Ammon's horn (tissue), 1 donor: ENCODE data around the gene MOCS1.
A peak's percentile ranks its signal among the peaks of the same experiment; 100 is the strongest.

Source experiments
- DNase-seq: peaks from one replicate; pipeline ENCODE4 v3.0.0-alpha.2; 2016; ENCODE audit warnings: low spot score

Gene MOCS1

DNA sequence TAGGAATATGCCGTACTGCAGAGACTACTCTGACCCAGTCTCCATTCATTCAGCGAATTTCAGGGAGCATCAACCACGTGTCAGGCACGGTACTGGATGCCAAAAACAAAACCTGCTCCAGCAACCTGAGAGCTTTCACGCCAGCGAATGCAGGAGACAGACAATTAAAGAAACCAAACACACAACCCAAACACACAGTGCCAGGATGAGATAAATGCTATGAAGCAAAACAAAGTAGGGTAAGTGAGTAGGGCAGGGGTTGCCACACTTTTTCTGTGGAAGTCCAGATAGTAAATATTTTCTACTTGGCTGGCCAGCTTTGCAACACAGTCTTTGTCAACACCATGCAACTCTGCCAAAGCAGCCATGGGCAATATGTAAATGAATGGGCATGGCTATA, 10.0 kb downstream of the MOCS1 start:
- DNase-seq, result no peak

DNA sequence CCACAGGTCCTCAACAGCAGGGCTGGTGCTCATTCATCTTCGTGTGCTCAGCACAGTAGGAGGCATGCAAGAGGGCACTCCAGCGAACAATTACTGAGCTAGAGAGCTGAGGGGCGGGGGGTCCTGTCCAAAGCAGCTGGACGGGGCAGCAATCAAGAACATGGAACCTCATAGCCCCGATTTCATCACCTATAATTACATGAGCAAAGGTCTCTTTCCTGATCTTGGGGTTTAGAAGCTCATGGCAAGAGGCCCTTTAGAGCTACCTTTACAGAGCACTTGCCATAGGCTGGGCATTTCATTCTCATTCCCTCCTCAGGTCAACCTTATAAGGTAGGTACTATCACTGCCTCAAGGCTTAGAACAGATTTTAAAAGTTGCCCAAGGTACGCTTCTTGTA, 10.4 kb downstream of the MOCS1 start:
- no peak for DNase-seq

DNA sequence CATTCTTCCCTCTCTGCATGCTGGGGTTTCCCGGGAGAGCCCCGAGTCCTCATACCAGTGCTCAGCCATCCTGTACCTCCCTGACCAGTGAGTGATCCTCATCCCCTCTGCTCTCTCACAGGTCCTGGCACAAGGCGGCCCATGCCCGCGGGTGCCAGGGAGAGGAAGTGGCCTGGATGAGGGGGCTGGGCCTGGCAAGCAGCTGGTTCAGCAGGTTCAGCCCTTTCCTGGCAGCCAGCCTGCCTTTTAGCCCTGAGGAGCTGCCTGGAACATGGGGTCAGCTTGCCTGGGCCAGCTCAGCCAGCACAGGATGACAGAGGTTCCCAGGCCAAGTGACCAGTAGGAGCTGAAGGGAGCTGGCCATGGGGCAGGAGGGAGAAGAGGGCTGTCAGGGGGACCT, 10.9 kb downstream of the MOCS1 start:
- DNase-seq, result peak; percentile 59

DNA sequence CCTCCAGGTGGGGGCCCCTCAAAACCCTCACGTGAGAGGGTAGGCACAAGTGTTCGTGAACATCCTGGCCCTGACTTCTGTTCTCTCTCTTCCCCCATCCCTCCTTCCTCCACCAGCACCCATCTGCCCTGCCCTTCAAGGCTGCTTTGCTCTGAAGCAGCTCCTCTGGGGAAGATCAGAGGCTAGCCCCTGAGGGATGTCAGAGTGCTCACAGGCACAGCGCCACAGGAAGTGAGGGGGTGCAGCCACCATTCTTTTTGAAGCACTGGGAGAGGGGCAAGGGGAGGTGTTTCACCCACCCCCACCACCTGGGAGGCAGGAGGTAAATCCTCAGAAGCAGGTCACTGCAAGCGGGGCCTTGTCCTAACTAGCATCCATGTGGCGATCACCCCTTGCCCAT, 11.4 kb downstream of the MOCS1 start:
- DNase-seq, result no peak

DNA sequence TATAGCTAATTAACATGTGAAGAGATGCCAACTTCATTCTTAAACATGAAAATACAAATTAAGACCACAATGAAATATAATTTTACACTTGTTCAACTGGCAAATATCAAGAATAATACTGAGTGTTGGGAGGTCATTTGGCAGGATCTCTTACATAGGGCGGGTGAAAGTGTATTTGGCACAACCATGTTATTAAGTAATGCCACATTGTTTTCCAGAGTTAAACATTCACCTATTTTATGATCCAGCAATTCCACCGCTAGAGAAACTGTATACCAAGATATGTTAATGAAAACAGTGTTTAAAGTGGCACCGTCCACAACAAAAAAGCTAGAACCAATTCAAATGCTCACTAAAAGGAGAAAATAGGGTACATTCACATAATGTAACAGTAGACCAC, 14.1 kb downstream of the MOCS1 start:
- DNase-seq, result no peak

DNA sequence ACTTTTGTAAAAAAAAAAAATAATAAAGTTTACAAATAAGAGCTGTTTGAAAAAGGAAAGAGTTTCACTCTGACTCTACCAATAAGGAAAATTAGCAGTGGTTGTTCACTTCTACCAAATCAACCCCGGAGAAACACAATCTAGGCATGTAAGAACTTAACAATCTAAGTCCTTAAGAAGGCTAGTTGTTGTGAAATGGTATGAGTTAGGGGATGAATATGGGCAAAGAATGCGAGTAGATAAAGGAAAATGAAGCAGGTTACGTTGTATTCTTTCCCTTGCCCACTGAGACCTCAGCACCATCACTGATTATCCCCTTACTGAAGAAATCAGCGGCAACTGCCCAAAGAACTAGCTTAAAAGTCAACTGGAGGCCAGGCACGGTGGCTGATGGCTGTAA, 15.4 kb downstream of the MOCS1 start:
- DNase-seq, result no peak

DNA sequence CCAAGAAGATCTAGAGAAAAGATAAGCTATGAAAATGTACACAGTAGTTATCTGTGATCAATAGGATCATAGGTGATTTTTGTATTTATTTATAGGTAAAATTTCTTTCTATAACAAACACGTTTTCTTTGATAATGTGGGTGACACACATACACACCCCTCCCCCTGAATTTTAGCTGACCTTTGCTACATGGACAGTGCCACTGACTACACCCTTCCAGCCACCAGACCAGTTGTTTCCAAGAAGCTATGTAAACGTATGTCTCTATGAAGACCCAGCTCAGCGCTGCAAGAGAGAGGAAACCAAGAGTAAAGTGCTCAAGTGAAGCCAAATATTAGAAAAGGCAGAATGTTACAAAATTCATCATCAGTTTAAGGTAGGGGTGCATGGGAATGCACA, 16.3 kb downstream of the MOCS1 start:
- DNase-seq, result no peak

DNA sequence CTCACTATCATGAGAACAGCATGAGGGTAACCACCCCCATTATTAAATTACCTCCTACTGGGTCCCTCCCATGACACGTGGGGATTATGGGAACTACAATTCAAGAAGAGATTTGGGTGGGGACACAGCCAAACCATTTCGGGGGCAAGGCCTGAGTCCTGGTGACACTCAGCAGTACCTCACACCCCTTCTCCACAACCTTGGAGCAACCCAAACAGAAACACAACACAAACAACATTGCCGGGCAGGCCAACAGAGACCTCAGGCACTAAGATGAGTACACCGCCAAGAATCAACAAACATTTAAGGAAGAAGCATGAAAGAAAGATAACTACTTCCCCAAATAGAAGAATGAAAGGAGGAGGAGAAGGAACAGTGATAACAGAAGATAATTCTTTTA, 16.9 kb downstream of the MOCS1 start:
- DNase-seq, result no peak

DNA sequence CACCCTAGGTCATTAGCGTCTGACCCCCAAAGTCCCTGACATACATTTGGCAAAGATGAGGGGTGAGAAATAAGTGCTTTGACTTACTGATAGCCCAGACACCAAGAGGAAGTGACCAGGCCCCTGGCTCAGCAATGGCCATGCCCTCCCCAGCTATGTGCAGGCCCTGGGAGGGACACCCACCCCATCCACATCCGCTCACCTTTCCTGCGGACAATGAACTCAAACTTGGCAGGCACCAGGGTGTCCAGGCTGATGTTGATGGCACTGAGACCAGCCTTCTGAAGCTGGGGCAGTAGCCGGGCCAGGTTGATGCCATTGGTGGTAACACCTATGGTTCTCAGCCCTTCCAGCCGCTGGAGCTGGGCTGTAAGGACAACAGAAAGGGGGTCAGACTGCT, 18.4 kb downstream of the MOCS1 start:
- DNase-seq, result no peak

DNA sequence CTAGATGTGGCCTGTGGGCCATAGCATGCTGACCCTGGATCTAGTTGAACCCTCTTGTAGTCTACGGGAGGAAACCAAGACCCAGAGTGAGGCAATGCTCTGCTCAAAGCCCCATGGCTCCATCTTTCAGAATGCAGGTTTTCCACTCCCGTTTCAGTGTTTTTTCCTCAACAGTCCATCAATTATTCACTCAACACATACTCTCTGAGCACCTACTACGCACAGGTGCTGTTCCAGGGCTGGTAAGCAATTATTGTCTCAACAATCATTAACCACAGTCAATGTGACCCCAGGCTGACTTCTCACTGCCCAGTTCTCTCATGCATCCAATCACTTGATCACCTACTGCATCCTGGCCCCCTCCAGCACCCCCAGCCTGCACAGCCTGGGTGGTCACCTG, 20.0 kb downstream of the MOCS1 start:
- DNase-seq, result no peak

DNA sequence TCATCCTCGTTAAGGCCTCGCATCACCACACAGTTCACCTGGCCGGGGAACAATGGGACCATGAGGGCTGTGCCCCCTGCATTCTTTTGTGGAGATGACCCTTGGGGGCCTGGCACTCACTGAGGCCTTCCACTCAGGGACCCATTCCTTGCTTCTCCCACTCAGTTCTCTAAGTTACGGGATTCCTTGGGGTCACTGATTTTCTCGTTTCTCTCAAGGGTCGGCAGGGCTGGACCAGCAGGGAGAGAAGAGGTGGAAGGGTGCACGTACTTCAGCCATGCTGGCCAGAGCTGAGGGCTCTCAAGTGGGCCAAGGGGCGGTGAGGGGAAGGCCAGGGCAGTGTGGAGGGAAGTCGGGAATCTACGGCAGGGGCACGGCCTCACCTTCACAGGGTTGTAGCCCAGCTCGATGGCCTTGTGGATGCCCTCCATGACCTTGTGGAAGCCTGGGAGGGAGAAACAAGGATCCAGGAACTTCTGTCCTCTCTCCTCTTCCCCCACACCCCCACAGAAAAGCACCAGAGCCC, 20.8 kb downstream of the MOCS1 start:
- no peak for DNase-seq

DNA sequence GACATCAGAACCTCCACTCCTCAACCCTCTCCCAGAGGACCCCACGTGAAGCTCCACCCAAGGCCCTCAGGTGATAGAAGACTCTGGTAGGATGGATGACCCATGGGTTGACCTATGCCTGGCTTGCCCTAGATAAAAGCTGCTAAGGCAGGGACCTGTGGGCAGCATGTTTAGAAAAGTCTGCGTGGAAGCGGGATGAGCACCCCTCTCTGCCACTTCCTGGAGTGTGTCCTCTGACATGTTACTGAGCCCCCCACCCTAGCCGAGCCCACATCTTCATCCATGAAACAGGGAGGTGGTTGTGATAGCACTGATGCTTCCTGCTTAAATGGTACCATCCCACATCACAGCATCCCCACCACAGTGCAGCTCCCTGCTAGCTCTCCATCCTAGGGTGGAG, 21.8 kb downstream of the MOCS1 start:
- DNase-seq, result no peak

DNA sequence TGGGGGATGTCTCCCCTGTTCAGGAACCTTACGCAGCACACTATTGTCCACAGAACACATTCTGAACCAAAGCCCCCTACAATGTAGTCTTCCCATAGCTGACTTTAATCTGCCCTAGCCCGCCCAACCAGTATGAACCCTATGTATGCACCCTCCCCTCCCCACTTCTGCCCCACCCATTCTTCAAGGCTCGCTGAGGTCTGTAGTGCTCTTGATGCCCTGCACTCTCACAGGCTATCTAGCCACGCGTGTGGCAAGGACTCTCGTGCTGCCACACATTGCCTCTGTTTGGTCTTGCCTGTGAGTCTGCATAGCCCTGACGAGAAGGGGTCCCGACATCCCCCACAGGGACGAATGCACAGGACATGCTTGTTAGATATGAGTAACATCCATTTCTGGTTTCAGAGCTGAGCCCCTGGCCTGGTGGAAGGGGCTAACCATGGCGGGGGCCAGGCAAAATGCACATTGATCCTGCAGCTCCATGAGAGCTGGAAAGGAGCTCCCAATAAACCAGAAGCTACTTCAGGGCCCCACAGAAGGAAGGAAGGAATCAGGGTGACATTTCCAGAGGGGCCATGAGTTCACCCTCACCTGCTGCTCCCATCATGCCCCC, 22.6 kb downstream of the MOCS1 start:
- DNase-seq, result no peak

DNA sequence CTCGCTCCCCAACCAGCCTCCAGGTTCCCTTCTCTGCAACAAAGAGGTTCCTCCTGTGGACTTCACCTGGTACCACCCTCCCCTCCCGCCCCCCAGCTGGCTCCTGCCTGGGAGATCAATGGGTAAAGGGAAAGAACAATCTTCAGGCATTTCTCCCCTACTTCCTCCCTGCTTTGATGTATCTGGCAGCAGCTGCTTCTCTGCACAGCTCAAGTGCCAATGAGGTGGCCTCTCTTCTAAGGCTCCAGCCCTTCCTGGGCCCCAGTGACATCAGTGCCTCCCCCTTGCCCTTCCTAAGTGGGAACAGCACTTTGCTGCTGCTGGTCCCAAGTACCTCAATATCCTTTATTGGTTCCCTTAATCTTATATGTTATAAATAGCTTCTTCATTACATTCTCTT, 23.5 kb downstream of the MOCS1 start:
- DNase-seq, result no peak

DNA sequence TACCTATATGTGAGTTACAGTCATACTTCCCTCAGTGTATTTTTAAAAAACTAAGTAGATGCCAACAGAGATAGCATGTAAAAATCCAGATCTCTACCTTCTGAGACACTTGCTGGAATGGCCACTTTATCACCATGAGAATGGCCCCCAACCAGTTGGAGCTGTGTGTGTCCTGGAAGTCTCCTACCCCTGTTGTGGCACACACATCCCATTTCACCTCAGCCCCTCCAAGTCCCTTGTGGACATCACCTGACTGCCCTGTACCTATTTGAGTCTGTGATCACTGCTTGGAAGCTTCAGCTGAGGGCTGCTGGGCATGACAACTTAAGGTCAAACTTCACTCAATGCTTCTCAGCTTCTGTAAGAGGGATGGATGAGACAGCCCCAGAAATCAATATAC, 24.1 kb downstream of the MOCS1 start:
- no peak for DNase-seq

DNA sequence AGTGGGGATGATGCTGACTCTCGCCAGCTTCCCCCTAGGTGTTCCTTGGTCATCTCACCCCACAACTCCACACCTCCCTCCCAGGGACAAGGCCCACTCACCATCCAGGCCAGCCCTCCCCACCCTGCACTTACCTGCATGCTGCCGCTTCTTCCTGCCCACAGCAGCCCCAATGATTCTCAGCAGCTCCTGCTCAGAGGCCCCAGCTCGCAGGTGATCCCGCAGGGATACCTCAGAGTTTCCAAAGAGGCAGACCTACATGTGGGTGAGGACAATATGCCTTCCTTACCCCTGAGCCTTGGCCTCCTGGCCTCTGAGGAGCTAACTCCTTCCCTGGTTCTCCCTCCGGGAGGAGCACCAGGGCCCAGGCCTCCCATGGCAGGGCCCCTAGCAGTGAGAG, 24.6 kb downstream of the MOCS1 start:
- DNase-seq, result no peak

DNA sequence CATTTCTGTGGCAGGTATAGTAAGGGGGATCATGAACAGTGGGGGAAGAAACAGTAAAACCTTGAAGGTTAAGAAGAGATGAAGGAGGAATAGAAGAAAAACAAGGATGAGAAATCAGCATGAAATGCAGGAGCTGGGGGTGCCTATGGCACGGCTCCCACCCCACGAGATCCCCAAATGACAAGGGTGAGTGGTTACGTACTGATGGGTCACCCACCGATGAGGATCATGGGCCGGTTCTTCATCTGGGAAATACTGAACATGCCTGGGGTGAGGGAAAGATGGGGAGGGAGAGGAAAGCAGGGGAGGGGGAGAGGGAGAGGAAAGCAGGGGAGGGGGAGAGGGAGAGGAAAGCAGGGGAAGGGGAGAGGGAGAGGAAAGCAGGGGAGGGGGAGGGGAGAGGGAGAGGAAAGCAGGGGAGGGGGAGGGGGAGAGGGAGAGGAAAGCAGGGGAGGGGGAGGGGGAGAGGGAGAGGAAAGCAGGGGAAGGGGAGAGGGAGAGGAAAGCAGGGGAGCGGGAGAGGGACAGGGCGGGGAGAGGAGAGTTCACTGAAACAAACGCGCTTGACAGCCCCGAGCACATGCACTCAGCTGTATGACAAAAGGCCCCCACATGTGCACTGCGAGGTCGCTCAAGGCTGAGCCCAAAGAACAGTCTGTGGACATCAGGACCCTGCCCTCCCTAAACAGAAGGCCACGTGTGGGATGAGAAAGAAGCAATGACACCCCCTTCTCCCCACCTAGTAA, 25.3 kb downstream of the MOCS1 start:
- DNase-seq, result no peak

DNA sequence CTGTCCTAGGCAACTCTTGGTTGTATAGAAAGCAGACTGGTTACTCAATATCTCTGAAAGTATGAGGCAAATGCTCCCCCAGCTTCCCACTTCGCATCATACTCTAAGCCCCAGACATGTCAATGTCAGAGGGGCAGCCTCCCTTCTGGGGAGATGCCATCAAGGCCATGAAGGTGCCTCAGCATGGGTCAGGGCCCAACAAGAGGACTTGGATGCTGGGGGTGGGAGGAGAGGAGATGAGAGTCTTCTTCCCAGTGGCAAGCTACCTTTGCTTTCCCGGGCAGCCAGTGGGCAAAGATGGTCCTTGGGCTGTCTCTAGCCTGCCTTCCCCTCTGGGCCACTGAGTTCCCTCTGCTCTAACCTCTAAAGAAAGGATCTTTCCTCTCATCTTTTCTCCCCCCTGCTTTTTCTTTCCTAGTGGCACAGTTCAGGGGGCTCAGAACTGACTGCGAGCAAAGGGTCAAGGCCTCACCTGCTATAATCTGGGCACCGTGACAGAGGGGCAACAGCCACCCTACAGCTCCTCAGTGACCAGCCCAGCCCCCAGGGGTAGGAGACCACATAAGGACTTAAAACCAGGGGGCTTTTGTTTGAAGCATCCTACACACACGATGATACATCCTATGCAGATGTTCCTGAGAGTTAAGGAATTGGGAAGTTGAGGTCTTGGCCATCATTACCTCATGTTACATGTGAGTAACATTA, 26.2 kb downstream of the MOCS1 start:
- DNase-seq, result no peak

DNA sequence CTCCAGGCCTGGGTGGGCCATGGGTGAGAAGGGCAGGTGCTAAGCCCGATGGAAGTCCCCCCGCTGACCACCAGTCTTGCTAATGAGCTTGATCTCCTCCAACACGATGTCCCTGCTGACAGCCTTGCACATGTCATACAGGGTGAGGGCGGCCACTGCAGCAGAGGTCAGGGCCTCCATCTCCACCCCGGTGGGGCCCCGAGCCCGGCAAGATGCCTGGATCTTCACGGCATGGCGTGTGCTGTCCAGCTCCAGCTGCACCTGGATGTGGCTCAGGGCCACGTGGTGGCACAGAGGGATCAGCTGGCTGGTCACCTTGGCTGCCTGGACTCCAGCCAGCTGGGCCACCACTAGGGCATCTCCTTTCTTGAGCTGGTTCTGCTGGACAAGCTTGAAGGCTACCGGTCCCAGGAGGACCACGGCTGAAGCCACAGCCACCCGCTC, 27.9 kb downstream of the MOCS1 start:
- no peak for DNase-seq

DNA sequence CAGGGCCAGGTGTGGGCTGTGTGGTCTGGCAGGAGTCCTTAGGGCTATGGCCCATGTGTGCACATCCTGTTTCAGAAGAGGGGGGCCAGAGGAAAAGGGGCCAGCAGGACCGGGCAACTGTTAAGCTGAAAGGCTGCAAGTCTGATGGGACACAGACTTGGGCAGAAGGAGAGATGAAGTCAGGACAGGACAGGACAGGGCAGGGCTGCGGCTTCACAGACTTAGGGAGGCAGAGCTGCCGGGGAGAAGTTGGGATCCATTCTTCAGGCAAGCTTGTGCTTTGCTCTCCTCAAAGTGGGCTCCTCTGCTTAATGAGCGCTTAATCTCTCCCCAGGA, 28.7 kb downstream of the MOCS1 start:
- DNase-seq, result no peak

DNA sequence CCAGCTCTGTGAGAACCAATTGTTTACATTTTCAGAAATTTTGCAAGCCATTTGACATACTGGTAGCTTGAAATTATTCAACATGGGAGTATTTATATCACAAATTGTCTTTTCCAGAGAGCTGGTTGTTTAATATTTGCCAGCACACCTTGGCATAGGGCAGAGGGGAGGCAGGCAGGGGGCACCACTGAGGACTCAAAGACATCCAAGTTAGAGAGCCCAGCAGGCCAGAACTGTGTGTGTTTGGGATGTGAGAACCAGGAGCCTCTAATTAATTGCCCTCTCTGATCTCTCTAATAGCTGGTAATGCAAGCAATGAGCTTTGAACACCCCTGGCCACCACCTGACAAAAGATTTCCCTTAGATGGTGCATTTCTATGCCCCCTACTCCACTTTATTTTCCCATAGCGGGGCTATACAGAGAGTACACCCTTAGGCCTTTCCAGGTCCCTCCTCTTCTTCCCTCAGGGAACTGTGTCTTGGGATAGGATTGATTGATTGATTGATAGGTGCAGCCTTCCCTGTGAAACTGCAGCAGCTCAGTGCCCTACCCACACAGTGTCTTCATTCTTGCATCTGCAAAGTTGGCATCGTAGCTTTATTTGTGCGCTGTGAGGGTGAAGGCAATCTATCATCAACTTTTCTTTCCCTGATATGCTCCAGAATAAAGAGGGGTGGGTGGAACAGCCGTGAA, 29.2 kb downstream of the MOCS1 start:
- no peak for DNase-seq

DNA sequence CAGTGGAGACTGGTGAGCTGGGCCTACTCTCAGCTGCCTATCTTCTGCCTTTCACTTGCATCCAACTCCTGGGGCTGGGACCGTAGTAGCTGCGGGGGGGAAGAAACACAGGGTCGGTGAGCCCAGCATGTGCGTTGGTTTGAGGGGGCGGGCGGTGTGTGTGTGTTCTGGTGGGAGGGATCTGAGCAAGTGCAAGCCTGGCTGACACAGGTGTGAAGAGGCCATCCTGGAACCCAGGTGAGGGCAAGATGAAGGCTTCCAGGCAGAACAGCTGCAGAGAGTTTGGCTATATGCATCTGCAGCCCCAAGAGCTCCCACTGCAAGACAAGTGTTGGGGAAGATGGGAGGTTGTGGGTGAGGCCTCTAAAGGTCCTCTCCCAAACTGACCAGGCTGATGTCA, 30.6 kb downstream of the MOCS1 start:
- no peak for DNase-seq
